Glutamatergic neuron (in vitro differentiated cells): ENCODE measurements around the gene PPFIBP2. TPM values are rescaled to one million over a fixed set of nuclear protein-coding genes. Genes with fewer than 3 reads are reported as not detected.

Source experiments
- DNase-seq: peaks from one replicate; pipeline ENCODE4 v3.0.0; 2022
- H3K27ac Mint-ChIP-seq: one replicate; pipeline ENCODE4 v1.8.0; 2020; ENCODE audit warnings: mild to moderate bottlenecking, mixed read lengths, inconsistent platforms; ENCODE audit not compliant: unreplicated experiment
- H3K27me3 Mint-ChIP-seq: one replicate; pipeline ENCODE4 v1.8.0; 2020; ENCODE audit warnings: mild to moderate bottlenecking, moderate library complexity, mixed read lengths, inconsistent platforms; ENCODE audit not compliant: unreplicated experiment
- H3K36me3 Mint-ChIP-seq: one replicate; pipeline ENCODE4 v1.8.0; 2020; ENCODE audit warnings: mild to moderate bottlenecking, mixed read lengths, inconsistent platforms; ENCODE audit not compliant: unreplicated experiment
- H3K4me1 Mint-ChIP-seq: one replicate; pipeline ENCODE4 v1.8.0; 2020; ENCODE audit warnings: mild to moderate bottlenecking, low read depth, mixed read lengths, inconsistent platforms; ENCODE audit not compliant: unreplicated experiment
- H3K4me3 Mint-ChIP-seq: one replicate; pipeline ENCODE4 v1.8.0; 2020; ENCODE audit warnings: mild to moderate bottlenecking, mixed read lengths, inconsistent platforms; ENCODE audit not compliant: unreplicated experiment
- H3K9me3 Mint-ChIP-seq: one replicate; pipeline ENCODE4 v1.8.0; 2020; ENCODE audit warnings: mild to moderate bottlenecking, moderate library complexity, mixed read lengths, inconsistent platforms; ENCODE audit not compliant: unreplicated experiment
- CTCF ChIP-seq: fragments of 200-600 bp; sonication (generic); IDR thresholded peaks from one replicate; pipeline ENCODE4 v1.5.0; 2021; ENCODE audit not compliant: partially characterized antibody, unreplicated experiment
- total RNA-seq: library from RNA; stranded (reverse); fragmentation: NEBNext Ultra II Directional; extraction: Animal tissue kit (Norgen Biotek cat#: 25700); gene quantifications from one replicate; pipeline ENCODE4 v1.2.1, GENCODE V29; 2021; ENCODE audit not compliant: unreplicated experiment

PPFIBP2 gene
- total RNA-seq, 1 donor from 2014 or later, result 1.5 TPM

- no peak overlapping the region for H3K27ac Mint-ChIP-seq
These were observed 103.2 kb downstream of the PPFIBP2 start for GRCh38 chr11:7617032-7617431.

GRCh38 chr11:7619322-7619721 is 105.5 kb downstream of the PPFIBP2 start:
- H3K4me3 Mint-ChIP-seq, result no peak overlapping the region
- H3K36me3 Mint-ChIP-seq, result no peaks in the 10 kb centered on the region
- no peaks in the 10 kb centered on the region for H3K9me3 Mint-ChIP-seq
- no peaks in the 10 kb centered on the region for H3K27me3 Mint-ChIP-seq
- no peak for DNase-seq
- TF ChIP-seq CTCF, result no peak
- no peaks in the 10 kb centered on the region for H3K4me1 Mint-ChIP-seq
- H3K27ac Mint-ChIP-seq, result no peak overlapping the region

More at GRCh38 chr11:7617032-7617431, 103.2 kb downstream of the PPFIBP2 start:
- Mint-ChIP-seq H3K36me3 (no peaks in the 10 kb centered on the region), H3K27me3 (no peaks in the 10 kb centered on the region), H3K4me3 (no peak overlapping the region), H3K9me3 (no peaks in the 10 kb centered on the region), H3K4me1 (no peaks in the 10 kb centered on the region)
- TF ChIP-seq CTCF, result no peak
- DNase-seq, result no peak

GRCh38 chr11:7621090-7621489 is 107.3 kb downstream of the PPFIBP2 start:
- Mint-ChIP-seq H3K27me3 (peaks cover 6% of the 10 kb centered on the region), H3K9me3 (no peaks in the 10 kb centered on the region), H3K36me3 (no peaks in the 10 kb centered on the region), H3K27ac (no peak overlapping the region), H3K4me1 (no peaks in the 10 kb centered on the region), H3K4me3 (no peak overlapping the region)
- TF ChIP-seq CTCF, result no peak
- DNase-seq, result no peak

- H3K9me3 Mint-ChIP-seq, result no peaks in the 10 kb centered on the region
- no peak overlapping the region for H3K27ac Mint-ChIP-seq
- DNase-seq, result no peak
- H3K27me3 Mint-ChIP-seq, result peaks cover 6% of the 10 kb centered on the region
- H3K4me3 Mint-ChIP-seq, result no peak overlapping the region
- H3K4me1 Mint-ChIP-seq, result no peaks in the 10 kb centered on the region
- no peak for TF ChIP-seq CTCF
- no peaks in the 10 kb centered on the region for H3K36me3 Mint-ChIP-seq
These were observed 107.8 kb downstream of the PPFIBP2 start for GRCh38 chr11:7621554-7621953.

- no peaks in the 10 kb centered on the region for H3K4me1 Mint-ChIP-seq
- TF ChIP-seq CTCF, result no peak
- H3K4me3 Mint-ChIP-seq, result no peak overlapping the region
- no peaks in the 10 kb centered on the region for H3K36me3 Mint-ChIP-seq
- peaks cover 6% of the 10 kb centered on the region for H3K27me3 Mint-ChIP-seq
- H3K27ac Mint-ChIP-seq, result no peak overlapping the region
- no peak for DNase-seq
- H3K9me3 Mint-ChIP-seq, result no peaks in the 10 kb centered on the region
These were observed 108.9 kb downstream of the PPFIBP2 start for GRCh38 chr11:7622721-7623120.
